HCT116 (cell line): ENCODE results near the gene PRDM11.

Experiments used
- CTCF ChIP-seq, 3 experiments: fragments of 200-600 bp in 1 of 3; sonication (generic) in 1 of 3; IDR thresholded peaks in 2 of 3; conservative IDR thresholded peaks in 1 of 3; 2 replicates each; pipeline ENCODE4 v1.5.1; 2012 to 2017; ENCODE audit warnings: low read depth in 2 of 3, low read length in 2 of 3, antibody characterized with exemption in 1 of 3, borderline replicate concordance in 1 of 3, control low read depth in 1 of 3, mild to moderate bottlenecking in 1 of 3, mixed read lengths in 1 of 3, mixed run types in 1 of 3, moderate library complexity in 1 of 3; ENCODE audit not compliant: insufficient read depth in 1 of 3
- JUND ChIP-seq: IDR thresholded peaks from 2 replicates; pipeline ENCODE4 v1.6.1; 2012

GRCh38 chr11:45171550-45171949, 25.1 kb downstream of the PRDM11 start:
- TF ChIP-seq JUND = no peak
- TF ChIP-seq CTCF (IDR thresholded peaks at IDR 0.05 in 2 of 3, conservative IDR thresholded peaks at IDR 0.05 in 1 of 3; ENCODE audit: borderline replicate concordance in 1 of 3, insufficient read depth in 1 of 3, low read depth in 2 of 3, low read length in 2 of 3) = no peak
